GM21526 (cell line): ENCODE measurements around the gene PLPP4.
A peak's percentile ranks its signal among the peaks of the same experiment; 100 is the strongest.

Experiments used
- ATAC-seq: cut with Tn5 transposase; IDR thresholded peaks from one replicate; pipeline ENCODE4 v1.9.1; 2021; ENCODE audit warnings: moderate library complexity; ENCODE audit not compliant: unreplicated experiment, low FRiP score

PLPP4 gene

DNA sequence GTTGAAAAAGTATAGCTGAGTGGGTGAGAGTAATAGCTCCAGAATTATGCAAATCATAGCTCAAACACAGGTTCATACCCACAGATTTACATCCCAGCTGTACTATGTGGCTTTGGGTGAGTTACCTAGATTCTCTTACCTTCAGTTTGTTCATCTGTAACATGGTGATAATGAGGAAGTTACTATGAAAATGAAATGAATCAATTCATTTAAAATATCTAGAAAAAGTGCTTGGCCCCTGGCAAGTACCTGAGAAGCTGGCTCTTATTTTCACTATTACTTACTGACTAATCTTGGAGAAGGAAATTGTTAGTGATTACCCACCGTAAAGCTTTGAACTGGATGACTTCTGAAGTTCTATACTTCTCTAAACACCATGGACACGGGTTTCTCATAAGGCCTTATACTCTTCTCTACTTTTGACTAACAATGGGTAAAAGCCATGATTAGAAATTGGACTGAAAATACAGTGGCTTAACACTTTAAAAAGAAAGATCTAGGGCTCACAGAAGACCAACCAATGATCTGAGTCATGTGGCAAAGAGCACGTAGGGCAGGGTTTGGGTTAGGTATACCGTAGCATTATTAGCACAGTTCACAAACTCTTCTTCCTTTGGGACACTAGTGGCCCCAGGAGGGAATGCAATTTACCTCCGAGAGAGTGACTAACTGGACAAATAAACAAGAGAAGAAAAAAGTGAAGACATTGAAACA is 149.2 kb downstream of the PLPP4 start:
- ATAC-seq: peak; percentile 65

DNA sequence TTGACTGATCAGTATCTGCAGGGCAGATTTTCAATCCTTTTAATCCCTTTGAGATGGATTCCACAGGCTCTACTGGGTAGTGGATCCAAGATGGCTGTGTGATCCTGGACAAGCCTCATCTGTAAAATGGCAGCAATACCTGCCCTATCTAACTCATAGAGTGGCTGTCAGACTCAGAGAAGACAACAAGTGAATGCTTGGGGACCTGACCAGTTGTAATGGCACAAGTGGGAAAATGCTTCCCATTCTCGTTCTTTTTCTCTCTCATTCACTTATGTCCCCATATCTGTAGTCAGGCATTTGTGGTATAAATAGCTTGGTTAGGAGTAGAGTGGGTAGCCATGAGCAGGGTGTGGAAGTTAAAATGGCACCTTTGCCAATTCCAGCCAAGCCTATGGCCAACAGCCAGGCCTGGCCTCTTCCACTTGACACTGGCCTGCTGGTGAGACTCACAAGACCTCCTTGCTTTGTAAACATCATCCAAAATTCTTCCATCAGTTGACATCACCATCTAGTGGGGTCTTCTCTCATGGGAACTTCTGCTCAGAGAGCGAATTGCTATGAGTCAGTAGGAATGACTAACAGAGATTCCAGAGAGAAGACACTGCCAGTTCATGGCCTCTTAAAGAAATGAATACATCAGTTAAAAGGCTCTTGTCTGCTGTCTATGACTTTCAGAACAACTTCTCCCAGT is 150.1 kb downstream of the PLPP4 start:
- ATAC-seq: peak; percentile 14

DNA sequence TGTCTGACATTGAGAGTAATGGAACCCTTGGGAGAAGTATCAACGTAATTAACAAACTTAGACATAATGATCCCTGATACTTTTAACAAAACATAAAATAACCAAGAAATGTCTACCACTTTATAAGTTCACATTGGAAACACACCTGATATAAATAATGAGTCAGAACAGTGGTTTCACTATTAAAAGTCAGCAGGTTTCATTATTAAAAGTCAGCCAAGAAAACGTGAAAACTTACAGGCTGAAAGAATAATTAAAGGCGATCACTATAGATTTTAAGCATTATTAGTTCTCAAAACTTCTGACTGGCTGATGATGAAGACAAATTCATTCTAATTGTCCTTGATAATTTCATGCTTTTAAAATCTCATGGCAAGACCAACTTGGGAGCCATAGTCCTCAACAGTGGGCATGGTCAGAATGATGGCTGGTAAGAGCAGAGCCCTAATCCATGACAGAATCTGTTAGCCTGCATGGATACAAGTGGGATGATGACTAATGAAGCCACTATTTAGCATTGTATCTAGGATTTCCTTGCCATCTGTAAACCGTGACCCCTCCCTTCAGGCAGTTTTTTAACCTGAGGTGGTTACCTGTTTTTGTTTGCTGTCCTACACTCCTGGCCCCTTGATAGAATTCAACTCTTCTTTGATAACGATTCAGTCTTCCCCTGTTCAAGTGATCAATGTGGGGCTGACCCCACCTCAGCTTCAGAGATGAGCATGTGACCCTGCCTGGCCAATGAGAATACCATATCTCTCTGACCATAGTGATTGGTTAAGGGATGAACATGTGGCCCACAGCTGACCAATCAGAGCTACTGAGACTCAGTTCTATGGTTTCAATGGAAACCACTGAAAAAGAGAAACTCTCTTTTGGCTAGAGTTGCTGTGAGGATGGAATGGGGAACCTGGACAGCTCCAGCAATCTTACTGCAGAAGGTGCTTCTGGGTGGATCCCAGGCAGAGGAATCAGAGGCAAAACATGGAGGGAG is 151.0 kb downstream of the PLPP4 start:
- peak; percentile 45 for ATAC-seq

DNA sequence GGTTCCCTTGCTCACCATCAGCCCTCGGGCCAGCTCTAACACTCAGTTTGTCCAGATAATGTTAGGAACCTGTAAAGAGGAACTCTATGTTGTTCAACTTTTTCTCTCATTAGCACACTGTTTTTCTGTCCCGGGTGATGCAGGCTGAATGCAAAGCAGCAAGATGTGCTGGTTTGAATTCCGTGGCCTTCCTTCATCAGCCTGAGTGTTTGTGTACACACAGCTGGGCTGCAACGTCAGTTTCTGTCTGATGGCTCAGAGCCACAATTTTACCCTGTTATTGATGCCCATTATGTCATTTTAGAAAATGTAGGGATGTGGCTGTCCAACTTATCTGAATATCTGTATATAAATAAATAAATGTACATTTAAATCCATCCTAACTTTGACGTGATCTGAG is 152.0 kb downstream of the PLPP4 start:
- no peak for ATAC-seq

DNA sequence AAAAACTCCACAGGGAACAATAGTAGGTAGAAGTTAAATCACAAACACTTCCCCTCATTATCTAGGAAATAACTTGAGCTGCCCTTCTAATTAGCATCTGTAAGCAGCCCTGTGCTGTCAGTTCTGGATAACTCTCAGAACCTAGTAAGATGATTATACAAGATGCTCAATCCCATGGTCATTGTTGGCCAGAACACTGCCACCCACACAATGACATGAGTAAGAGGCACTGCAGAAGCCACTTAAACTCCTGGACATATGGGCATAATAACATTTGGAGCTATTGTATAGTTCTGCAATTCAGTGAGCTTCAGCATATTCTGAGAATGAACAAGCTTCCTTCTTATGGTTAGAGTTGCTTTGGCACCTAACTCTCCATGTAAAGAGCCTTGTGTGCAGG is 153.8 kb downstream of the PLPP4 start:
- no peak for ATAC-seq

DNA sequence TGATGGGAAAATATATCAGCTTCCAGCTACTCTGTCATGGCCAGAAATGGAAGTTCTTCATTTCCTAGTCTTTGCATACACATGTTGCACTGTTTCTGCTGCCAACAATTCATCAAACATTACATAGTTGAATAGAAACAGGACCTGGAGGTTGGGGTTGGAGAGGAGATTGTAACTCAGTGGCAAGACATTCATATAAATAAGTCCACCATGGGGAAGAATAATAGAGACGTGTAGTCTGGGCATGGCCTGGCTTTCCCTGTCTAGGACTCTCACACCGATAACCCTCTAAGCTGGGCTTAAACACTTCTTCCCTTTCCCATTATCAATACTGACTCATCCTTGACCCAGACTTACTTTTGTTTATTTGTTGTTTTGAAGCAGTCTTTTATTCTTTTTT is 155.7 kb downstream of the PLPP4 start:
- ATAC-seq: no peak

DNA sequence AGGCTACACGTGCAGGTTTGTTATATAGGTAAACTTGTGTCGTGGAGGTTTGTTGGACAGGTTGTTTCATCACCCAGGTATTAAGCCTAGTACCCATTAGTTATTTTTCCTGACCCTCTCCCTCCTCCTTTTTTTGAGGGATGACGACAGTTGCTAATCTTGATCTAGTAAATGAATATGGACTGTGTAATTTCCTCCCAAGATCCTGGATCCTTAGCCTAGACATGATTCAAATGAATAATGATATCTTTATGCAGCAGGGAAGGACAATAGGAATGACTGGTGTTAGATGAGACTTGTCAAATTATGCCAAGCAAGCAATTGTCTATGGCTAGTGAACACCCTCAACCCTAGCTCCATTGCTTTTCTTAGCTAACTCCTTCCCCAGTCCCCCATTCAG is 156.2 kb downstream of the PLPP4 start:
- no peak for ATAC-seq

DNA sequence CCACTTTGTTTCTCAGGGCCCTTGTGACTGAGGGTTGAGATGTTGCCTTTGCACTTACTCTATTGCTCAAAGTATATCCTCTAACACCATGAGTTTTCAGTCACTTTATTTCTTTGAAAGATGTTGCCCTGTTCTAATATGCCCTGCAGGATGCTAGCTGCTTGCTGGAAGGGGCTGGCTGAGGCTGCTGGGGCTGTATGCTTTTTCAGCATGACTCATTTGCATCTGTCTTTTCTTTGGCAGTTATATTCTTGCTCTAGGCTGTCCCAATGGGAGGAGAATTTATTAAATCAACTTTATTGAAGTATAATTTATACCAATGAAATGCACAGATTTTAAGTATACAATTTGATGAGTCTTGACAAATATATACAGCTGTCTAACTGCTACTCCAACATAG is 157.7 kb downstream of the PLPP4 start:
- ATAC-seq: no peak

DNA sequence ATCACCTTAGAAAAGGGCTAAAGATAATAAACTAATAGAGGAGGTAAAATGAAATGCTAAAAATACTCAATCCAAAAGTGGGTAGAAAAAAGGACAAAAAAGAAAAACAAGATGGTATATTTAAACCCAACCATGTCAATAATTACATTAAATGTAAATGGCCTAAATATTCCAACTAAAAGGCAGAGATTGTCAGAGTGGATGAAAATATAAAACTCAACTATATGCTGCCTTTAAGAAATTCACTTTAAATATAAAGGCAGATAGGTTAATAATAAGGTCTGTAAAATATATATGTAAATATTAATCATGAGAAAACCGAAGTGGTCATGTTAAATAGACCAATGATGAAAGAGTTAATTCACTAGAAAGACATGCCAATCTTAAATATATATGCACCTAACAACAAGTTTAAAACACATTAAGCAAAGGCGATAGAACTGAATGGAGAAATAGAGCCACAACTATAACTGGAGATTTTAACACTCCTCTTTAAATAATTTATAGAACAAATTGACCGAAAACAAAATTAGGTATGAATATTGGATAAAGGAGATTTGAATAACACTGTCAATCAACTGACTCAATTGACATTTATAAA is 159.4 kb downstream of the PLPP4 start:
- ATAC-seq: no peak

DNA sequence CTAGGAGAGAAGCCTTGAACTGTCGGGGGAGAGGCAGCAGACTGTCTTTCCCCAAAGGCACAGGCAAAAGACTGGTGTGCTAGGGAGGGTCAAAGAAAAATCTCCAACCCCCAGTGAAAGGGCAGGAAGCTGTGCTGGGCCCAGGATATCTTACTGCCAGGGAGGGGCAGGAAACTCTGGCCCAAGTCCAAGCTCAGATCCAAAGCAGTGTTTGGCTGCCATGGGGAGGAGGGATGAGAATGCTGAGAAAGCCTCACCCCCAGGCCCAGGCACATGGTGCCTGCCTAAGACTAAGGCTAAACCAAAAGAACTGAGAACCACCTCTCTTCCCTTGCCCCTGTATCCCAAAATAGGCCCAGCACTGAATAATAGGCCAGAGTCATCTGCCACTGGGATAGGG is 171.2 kb downstream of the PLPP4 start:
- ATAC-seq: no peak

DNA sequence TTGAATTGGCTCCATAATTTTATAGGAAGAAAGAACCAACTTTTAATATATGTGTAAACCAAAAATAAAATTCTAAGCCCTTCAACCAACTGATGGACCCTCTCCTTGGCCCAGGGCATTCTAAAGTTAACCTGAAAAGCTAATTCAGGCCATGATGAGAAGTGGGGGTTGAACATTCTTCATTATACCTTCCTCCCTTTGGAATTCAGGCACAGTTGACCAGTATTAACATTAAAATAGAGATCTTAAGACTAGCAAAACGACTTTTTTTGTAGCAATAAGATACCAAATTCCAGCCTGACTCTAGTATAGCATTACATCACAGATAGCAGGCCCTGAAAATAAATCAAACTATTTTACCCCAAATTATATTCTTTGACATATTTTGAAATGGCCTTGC is 173.2 kb downstream of the PLPP4 start:
- ATAC-seq: no peak

DNA sequence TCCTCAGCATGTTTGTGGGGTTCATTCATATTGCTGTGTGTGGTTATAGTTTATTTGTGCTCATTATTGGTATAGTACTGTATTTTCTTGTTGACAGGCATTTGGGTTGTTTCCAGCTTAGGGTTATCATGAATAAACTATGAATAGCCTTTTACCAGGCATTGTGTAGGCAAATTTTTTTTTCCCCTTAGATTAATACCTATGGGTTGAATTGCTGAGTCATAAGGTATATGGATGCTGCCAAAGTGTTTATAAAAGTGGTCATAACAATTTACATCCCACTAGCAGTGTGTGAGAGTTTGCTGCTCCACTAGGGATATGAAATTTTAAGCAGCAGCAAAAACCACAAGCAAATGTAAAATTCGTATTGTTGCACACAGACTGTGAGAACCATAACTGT is 175.0 kb downstream of the PLPP4 start:
- ATAC-seq: no peak

DNA sequence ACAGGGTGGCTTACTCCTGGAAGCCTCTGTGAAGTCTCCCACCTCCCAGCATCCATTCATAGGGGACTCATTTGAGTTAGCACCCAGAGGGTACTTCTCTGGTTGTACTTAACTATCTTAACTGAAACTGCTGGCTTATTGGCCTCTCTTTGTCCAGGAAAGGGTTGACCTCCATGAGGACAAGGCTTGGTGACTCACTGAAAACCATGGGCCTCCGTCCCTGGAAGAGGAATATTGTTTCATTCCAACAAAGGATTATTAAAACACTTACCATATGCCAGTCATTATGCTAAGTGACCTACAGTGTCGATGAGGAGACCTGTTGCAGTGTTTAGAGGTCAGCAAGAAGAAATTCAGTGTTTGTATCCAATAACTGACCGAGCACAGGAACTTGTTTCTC is 175.9 kb downstream of the PLPP4 start:
- ATAC-seq: no peak

DNA sequence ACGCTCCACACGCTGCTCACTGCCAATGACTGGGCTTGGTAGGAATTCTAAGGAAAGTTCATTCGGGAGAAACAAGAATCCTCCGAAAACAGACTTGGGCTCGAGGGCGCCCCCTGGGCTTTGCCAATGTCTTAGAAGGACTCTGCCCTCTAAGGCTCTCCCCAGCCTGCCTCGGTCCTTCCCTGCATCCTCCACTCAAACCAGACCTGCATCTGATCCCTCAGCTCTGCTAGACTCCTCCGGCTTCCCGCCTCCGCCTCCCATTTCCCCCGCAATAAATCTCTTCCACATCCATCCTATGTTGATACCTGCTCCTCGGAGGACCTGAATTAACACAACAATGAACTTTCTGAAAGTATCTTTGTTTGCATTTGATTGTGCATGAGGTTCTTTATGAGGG is 177.6 kb downstream of the PLPP4 start:
- ATAC-seq: no peak
